ENCODE data around the gene TNRC18. TPM values are rescaled to one million over a fixed set of nuclear protein-coding genes. Genes with fewer than 3 reads are reported as not detected.

Gene TNRC18
- total and polyA plus RNA-seq, 9 of the 15 experiments (the other 6 are each of a cell fraction or from before 2014, with no cell fraction given): 0.03 to 43.2 (median 18.0) TPM

GRCh38 chr7:5472432-5473315 lies 49.0 kb upstream of the TNRC18 start:
- H3K9me3 ChIP-seq (replicated peaks; ENCODE audit: control insufficient read depth, insufficient read depth, low read depth, low read length): peaks cover 7% of the 10 kb centered on the region
- CTCF ChIA-PET (ENCODE audit: low intra/inter-chr PET ratio): no interaction called here
- peak; percentile 54 for TF ChIP-seq MYC (IDR thresholded peaks at IDR 0.05; ENCODE audit: low read depth, low read length)
- TF ChIP-seq MYC (CRISPR knock-in tag; IDR thresholded peaks at IDR 0.05; ENCODE audit: borderline replicate concordance, low read depth): no peak
- TF ChIP-seq MTA3 (IDR thresholded peaks at IDR 0.05; ENCODE audit: borderline replicate concordance): peak; percentile 48; the same call in 1 of the 2 replicates
- TF ChIP-seq REST (IDR thresholded peaks at IDR 0.05; ENCODE audit: borderline replicate concordance): peak; percentile 85
- TF ChIP-seq REST (CRISPR knock-in tag; IDR thresholded peaks at IDR 0.05; ENCODE audit: low read depth): no peak
- TF ChIP-seq HNRNPH1 (optimal IDR thresholded peaks at IDR 0.05; ENCODE audit: low read depth, low read length): no peak
- peak; percentile 69; the same call in 1 of the 2 replicates for TF ChIP-seq LCOR (CRISPR knock-in tag; IDR thresholded peaks at IDR 0.05)
- peak; percentile 63; the same call in 1 of the 2 replicates for TF ChIP-seq CC2D1A (IDR thresholded peaks at IDR 0.05)
- peak; percentile 81; the same call in 1 of the 2 replicates for TF ChIP-seq FOXK1 (CRISPR knock-in tag; IDR thresholded peaks at IDR 0.05; ENCODE audit: borderline replicate concordance)
- 0 out of 2 replicates have a peak, but pooled peaks have one; percentile 24 for TF ChIP-seq CBX1 (IDR thresholded peaks at IDR 0.05; ENCODE audit: low read depth)
- no peak for TF ChIP-seq SPI1 (IDR thresholded peaks at IDR 0.05; ENCODE audit: borderline replicate concordance, low read depth, low read length)
- TF ChIP-seq SNIP1 (IDR thresholded peaks at IDR 0.05; ENCODE audit: low read depth): no peak
- TF ChIP-seq CXXC5 (CRISPR knock-in tag; IDR thresholded peaks at IDR 0.05): peak; percentile 45
- no peak for TF ChIP-seq CHCHD3 (CRISPR knock-in tag; IDR thresholded peaks at IDR 0.05)

More at GRCh38 chr7:5472432-5473315, 49.0 kb upstream of the TNRC18 start:
- H4K20me1 ChIP-seq (replicated peaks; ENCODE audit: control insufficient read depth, insufficient read depth, low read length): no peaks in the 10 kb centered on the region
- POLR2A ChIA-PET: interaction anchor here (0.6 kb wide), 1 partner anchor 109 kb away, joined by 3 read pairs; no protein-coding TSS in a partner anchor
- 67% methylated on average over 12 of the region's 20 CpGs for WGBS (ENCODE audit: insufficient coverage, low coverage, missing lambda C conversion rate)
- peak overlapping the region; percentile 56; the same call in 2 of the 3 replicates for H3K27ac ChIP-seq (ENCODE audit: extremely low read depth, low read depth, low read length)
- intact Hi-C loops (cut with micrococcal nuclease): loop anchor here (1.0 to 2.0 kb wide), 2 partner anchors 14 to 106 kb away; no protein-coding TSS in a partner anchor
- DNase-seq (ENCODE audit: extremely low read depth in 1 of 4, low spot score in 3 of 4) (peak; percentile 74 to 86 (median 82)), ATAC-seq (peak; percentile 97), FAIRE-seq (peak; percentile 96)
- H3K79me2 ChIP-seq (ENCODE audit: control insufficient read depth, insufficient read depth, low read length): no peaks in the 10 kb centered on the region
- in situ Hi-C loops (cut with MboI): no loop called here
- H3K9me1 ChIP-seq (ENCODE audit: control insufficient read depth, insufficient read depth, low read length): peaks cover 4% of the 10 kb centered on the region
- H3K9ac ChIP-seq (ENCODE audit: insufficient read depth in 1 of 2, low read depth in 2 of 2, low read length in 2 of 2): peak overlapping the region in 1 of 2 experiments; percentile 71; a peak in 1 of 4 replicates
- no TSS peak for BruUV-seq (replicated peaks)
- H3K4me1 ChIP-seq (replicated peaks in 1 of 2; ENCODE audit: control insufficient read depth in 2 of 2, insufficient read depth in 2 of 2, low read length in 2 of 2): peaks cover 3 to 35% of the 10 kb centered on the region in 2 experiments; a peak in 4 of 5 replicates
- H3K4me2 ChIP-seq (ENCODE audit: insufficient read depth, low read length): no peak overlapping the region
- H3K27me3 ChIP-seq (ENCODE audit: control insufficient read depth in 2 of 2, insufficient read depth in 2 of 2, low read length in 2 of 2): no peaks in the 10 kb centered on the region
- H3K4me3 ChIP-seq: no peak overlapping the region
- 0 out of 2 replicates have a peak overlapping the region, but pooled peaks have one; percentile 18 for H2AFZ ChIP-seq (ENCODE audit: low read depth, low read length)
- H3K36me3 ChIP-seq (ENCODE audit: control insufficient read depth, insufficient read depth, low read length): no peaks in the 10 kb centered on the region
